HTR-8/SVneo (cell line): ENCODE measurements around the gene ASPHD2.

ENCODE experiments used
- DNase-seq: peaks from one replicate; pipeline ENCODE4 v3.0.0; 2011; ENCODE audit warnings: low spot score, mixed read lengths; ENCODE audit not compliant: insufficient read length
- FAIRE-seq: peaks from 2 replicates; lab custom pipeline; 2011; peaks lifted over from hg19 to GRCh38; lab: Jason Lieb, UNC

The ASPHD2 gene

DNA sequence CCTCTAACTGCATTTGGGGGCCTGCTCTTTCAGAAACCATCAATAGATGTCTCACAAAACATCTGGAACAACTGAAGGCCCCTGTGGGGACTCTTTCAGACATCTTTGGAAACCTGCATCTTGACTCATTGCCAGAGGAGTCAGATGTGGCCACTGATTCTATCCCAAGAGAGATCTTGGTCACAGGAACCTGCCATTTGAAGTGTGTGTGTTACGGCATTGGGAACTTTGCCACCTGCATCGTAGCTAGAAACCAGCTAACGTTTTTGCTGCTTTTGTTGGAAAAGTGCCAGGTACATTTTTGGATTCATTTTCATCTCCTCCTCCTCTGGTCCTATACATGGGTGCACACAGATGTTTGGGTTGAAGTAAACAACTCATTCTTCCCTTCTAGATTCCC, 58.9 kb downstream of the ASPHD2 start:
- FAIRE-seq, result no peak

DNA sequence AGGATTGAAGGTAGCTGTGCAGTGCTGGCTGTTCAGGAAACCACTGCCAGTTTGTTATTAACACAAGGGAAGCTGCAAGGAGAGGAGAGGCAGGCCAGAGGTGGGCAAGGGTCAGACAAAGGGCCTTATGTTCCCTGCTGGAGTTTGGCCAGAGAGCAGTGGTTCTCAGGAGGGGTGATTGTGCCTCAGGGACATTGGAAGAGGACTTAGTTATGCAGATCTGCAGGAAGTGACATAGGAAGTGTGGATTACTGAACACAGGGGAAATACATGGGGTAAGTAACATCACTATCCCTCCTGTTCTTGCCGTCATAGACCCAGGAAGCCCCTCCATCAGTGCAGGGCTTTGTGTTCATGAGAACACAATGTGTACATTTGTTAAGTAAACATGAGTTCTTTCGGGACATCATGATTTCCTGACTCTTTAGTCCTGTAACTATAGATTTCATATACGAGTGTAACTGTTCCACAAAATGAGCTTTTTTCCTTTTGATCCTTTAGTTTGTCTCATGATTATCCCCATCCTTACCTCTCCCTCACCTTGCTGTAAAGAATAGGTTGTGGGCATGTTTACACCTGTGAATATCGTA, 60.5 kb downstream of the ASPHD2 start:
- FAIRE-seq (no peak), DNase-seq (no peak)

More for the DNA sequence above, 58.9 kb downstream of the ASPHD2 start:
- DNase-seq, result no peak

DNA sequence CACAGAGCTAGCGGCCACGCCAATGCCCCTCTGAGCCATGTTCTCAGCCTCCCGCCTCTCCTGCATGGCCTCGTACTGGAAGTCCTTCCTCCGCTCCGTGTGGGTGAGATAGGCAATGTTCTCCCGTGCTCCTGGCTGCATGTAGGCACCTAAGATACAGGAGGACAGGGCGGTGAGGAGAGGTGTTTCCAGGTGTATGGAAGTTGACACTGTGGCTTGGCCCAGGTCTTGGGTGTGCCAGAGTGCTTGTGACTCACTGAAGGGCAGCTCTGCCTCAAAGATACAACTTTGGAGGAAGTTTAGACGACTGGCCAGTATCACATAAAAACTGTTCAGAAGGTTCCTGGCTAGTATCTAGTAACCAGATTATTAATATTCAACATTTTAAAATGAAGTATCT, 63.2 kb downstream of the ASPHD2 start:
- no peak for FAIRE-seq

DNA sequence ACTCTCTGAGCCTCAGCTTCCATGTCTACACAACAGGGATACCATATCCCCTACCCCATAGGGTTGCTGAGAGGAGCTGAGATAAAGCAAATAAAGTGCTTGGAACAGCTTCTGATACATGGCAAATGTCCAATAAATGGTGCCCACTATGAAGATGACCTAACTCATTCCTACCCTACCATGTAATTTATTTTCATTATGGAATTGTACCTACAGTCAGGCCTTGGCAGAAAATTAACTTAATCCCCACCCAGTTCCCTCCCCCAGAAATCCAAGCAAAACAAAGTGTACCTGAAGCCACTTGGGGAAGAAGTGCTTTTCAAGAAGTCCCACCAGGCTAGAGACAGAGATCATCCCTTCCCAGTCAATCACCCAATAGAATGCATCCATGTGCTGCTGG, 65.4 kb downstream of the ASPHD2 start:
- DNase-seq, result no peak
- no peak for FAIRE-seq

More for the DNA sequence above, 63.2 kb downstream of the ASPHD2 start:
- DNase-seq, result no peak
